Muscle layer of duodenum (tissue), 2 donors: ENCODE data around the gene PKHD1.
"Not testable (repeated sequence)": the region's sequence is repeated elsewhere in the genome, so short reads cannot be mapped to it uniquely, and the experiment has no call there.

Experiments used
- H3K27ac ChIP-seq: one replicate; pipeline ENCODE4 v1.7.0; 2013; ENCODE audit warnings: mild to moderate bottlenecking, low read length
- H3K27me3 ChIP-seq: one replicate; pipeline ENCODE4 v1.7.0; 2013; ENCODE audit warnings: low read depth, mild to moderate bottlenecking, control low read depth, low read length
- H3K36me3 ChIP-seq, 2 donors: one replicate each; pipeline ENCODE4 v1.7.0; 2013; ENCODE audit warnings: low read length in 2 of 2, control low read depth in 1 of 2, mild to moderate bottlenecking in 1 of 2; ENCODE audit not compliant: insufficient read depth in 2 of 2, control insufficient read depth in 1 of 2
- H3K4me1 ChIP-seq, 2 donors: one replicate each; pipeline ENCODE4 v1.7.0; 2013; ENCODE audit warnings: low read length in 2 of 2, mild to moderate bottlenecking in 2 of 2, control low read depth in 1 of 2, moderate library complexity in 1 of 2; ENCODE audit not compliant: insufficient read depth in 2 of 2, control insufficient read depth in 1 of 2
- H3K4me3 ChIP-seq, 2 donors: one replicate each; pipeline ENCODE4 v1.7.0; 2013; ENCODE audit warnings: low read length in 2 of 2, low read depth in 1 of 2, mild to moderate bottlenecking in 1 of 2
- H3K9me3 ChIP-seq, 2 donors: one replicate each; pipeline ENCODE4 v1.7.0; 2013; ENCODE audit warnings: low read length in 2 of 2, control low read depth in 1 of 2, mild to moderate bottlenecking in 1 of 2; ENCODE audit not compliant: control insufficient read depth in 1 of 2
- donor health status: healthy.

Gene PKHD1

GRCh38 chr6:51918347-51918746, 169.1 kb downstream of the PKHD1 start:
- H3K27me3 ChIP-seq, H3K4me3 ChIP-seq, H3K9me3 ChIP-seq, H3K4me1 ChIP-seq, H3K27ac ChIP-seq, H3K36me3 ChIP-seq: not testable (repeated sequence)

GRCh38 chr6:51915098-51915497, 172.3 kb downstream of the PKHD1 start:
- Histone ChIP-seq H3K4me3 (no peak overlapping the region), H3K4me1 (no peaks in the 10 kb centered on the region), H3K27ac (no peak overlapping the region), H3K9me3 (peaks cover 0 to 2% of the 10 kb centered on the region in 2 donors), H3K27me3 (no peaks in the 10 kb centered on the region), H3K36me3 (no peaks in the 10 kb centered on the region)

GRCh38 chr6:51913265-51913664, 174.1 kb downstream of the PKHD1 start:
- H3K4me1 ChIP-seq: no peaks in the 10 kb centered on the region
- no peak overlapping the region for H3K27ac ChIP-seq
- no peak overlapping the region for H3K4me3 ChIP-seq
- H3K36me3 ChIP-seq: no peaks in the 10 kb centered on the region
- H3K27me3 ChIP-seq: no peaks in the 10 kb centered on the region
- peaks cover 0 to under 1% of the 10 kb centered on the region in 2 donors for H3K9me3 ChIP-seq

- no peaks in the 10 kb centered on the region for H3K4me1 ChIP-seq
- no peaks in the 10 kb centered on the region for H3K27me3 ChIP-seq
- H3K27ac ChIP-seq: no peak overlapping the region
- no peaks in the 10 kb centered on the region for H3K36me3 ChIP-seq
- H3K4me3 ChIP-seq: no peak overlapping the region
- H3K9me3 ChIP-seq: no peaks in the 10 kb centered on the region
Observed at GRCh38 chr6:51910851-51911250, 176.6 kb downstream of the PKHD1 start.

GRCh38 chr6:51908243-51908642, 179.2 kb downstream of the PKHD1 start:
- Histone ChIP-seq H3K27ac (no peak overlapping the region), H3K9me3 (no peaks in the 10 kb centered on the region), H3K36me3 (no peaks in the 10 kb centered on the region), H3K27me3 (no peaks in the 10 kb centered on the region), H3K4me1 (no peaks in the 10 kb centered on the region), H3K4me3 (no peak overlapping the region)

- no peak overlapping the region for H3K4me3 ChIP-seq
- no peaks in the 10 kb centered on the region for H3K27me3 ChIP-seq
- H3K36me3 ChIP-seq: no peaks in the 10 kb centered on the region
- H3K27ac ChIP-seq: no peak overlapping the region
- H3K9me3 ChIP-seq: no peaks in the 10 kb centered on the region
- H3K4me1 ChIP-seq: no peaks in the 10 kb centered on the region
Observed at GRCh38 chr6:51901766-51902764, 185.3 kb downstream of the PKHD1 start.

GRCh38 chr6:51893366-51893765, 194.0 kb downstream of the PKHD1 start:
- no peaks in the 10 kb centered on the region for H3K9me3 ChIP-seq
- H3K27me3 ChIP-seq: no peaks in the 10 kb centered on the region
- no peaks in the 10 kb centered on the region for H3K36me3 ChIP-seq
- H3K4me1 ChIP-seq: no peaks in the 10 kb centered on the region
- H3K4me3 ChIP-seq: no peak overlapping the region
- H3K27ac ChIP-seq: no peak overlapping the region

- Histone ChIP-seq H3K4me1 (no peaks in the 10 kb centered on the region), H3K9me3 (no peaks in the 10 kb centered on the region), H3K27ac (no peak overlapping the region), H3K27me3 (no peaks in the 10 kb centered on the region), H3K4me3 (no peak overlapping the region), H3K36me3 (no peaks in the 10 kb centered on the region)
Observed at GRCh38 chr6:51892750-51893149, 194.7 kb downstream of the PKHD1 start.

GRCh38 chr6:51892339-51892738, 195.1 kb downstream of the PKHD1 start:
- H3K9me3 ChIP-seq: no peaks in the 10 kb centered on the region
- no peaks in the 10 kb centered on the region for H3K36me3 ChIP-seq
- no peaks in the 10 kb centered on the region for H3K4me1 ChIP-seq
- no peak overlapping the region for H3K27ac ChIP-seq
- no peak overlapping the region for H3K4me3 ChIP-seq
- H3K27me3 ChIP-seq: no peaks in the 10 kb centered on the region

- Histone ChIP-seq H3K4me1 (no peaks in the 10 kb centered on the region), H3K9me3 (no peaks in the 10 kb centered on the region), H3K27me3 (no peaks in the 10 kb centered on the region), H3K4me3 (no peak overlapping the region), H3K27ac (no peak overlapping the region), H3K36me3 (no peaks in the 10 kb centered on the region)
Observed at GRCh38 chr6:51891784-51892183, 195.6 kb downstream of the PKHD1 start.

- no peak overlapping the region for H3K4me3 ChIP-seq
- H3K36me3 ChIP-seq: no peaks in the 10 kb centered on the region
- H3K9me3 ChIP-seq: no peaks in the 10 kb centered on the region
- H3K4me1 ChIP-seq: no peaks in the 10 kb centered on the region
- H3K27me3 ChIP-seq: no peaks in the 10 kb centered on the region
- no peak overlapping the region for H3K27ac ChIP-seq
Observed at GRCh38 chr6:51887859-51888258, 199.6 kb downstream of the PKHD1 start.

GRCh38 chr6:51885957-51886356, 201.5 kb downstream of the PKHD1 start:
- Histone ChIP-seq H3K4me3 (no peak overlapping the region), H3K4me1 (no peaks in the 10 kb centered on the region), H3K36me3 (no peaks in the 10 kb centered on the region), H3K9me3 (no peaks in the 10 kb centered on the region), H3K27me3 (no peaks in the 10 kb centered on the region), H3K27ac (no peak overlapping the region)
